Mesenchymal stem cell (in vitro differentiated cells and primary cell): ENCODE results near the gene ADAMTS20.

Experiments
- DNase-seq: peaks from one replicate; pipeline ENCODE4 v3.0.0-alpha.2; 2013
- H2AFZ ChIP-seq: one replicate; pipeline ENCODE4 v1.6.1; 2013; ENCODE audit warnings: low read depth, mild to moderate bottlenecking, control low read depth, inconsistent platforms, low read length, moderate library complexity
- H2AK5ac ChIP-seq: 2 replicates; pipeline ENCODE4 v1.6.1; 2013; ENCODE audit warnings: low read length, moderate library complexity, mild to moderate bottlenecking, inconsistent platforms; ENCODE audit not compliant: severe bottlenecking
- H2BK120ac ChIP-seq: one replicate; pipeline ENCODE4 v1.6.1; 2013; ENCODE audit warnings: low read depth, mild to moderate bottlenecking, inconsistent platforms, low read length, moderate library complexity
- H2BK12ac ChIP-seq, 2 experiments: one replicate each; pipeline ENCODE4 v1.6.1; 2013; ENCODE audit warnings: inconsistent platforms in 2 of 2, low read length in 2 of 2, mild to moderate bottlenecking in 2 of 2, moderate library complexity in 2 of 2, control low read depth in 1 of 2
- H2BK15ac ChIP-seq: one replicate; pipeline ENCODE4 v1.6.1; 2013; ENCODE audit warnings: mild to moderate bottlenecking, low read depth, inconsistent platforms; ENCODE audit not compliant: poor library complexity, severe bottlenecking
- H2BK5ac ChIP-seq: 2 replicates; pipeline ENCODE4 v1.6.1; 2013; ENCODE audit warnings: low read depth, mild to moderate bottlenecking, low read length, control low read depth, inconsistent platforms; ENCODE audit not compliant: poor library complexity, severe bottlenecking
- H3K14ac ChIP-seq, 2 experiments: one replicate each; pipeline ENCODE4 v1.6.1; 2013; ENCODE audit warnings: inconsistent platforms in 2 of 2, low read length in 2 of 2, control low read depth in 1 of 2, mild to moderate bottlenecking in 1 of 2, moderate library complexity in 1 of 2
- H3K18ac ChIP-seq, 2 experiments: one replicate each; pipeline ENCODE4 v1.6.1; 2013; ENCODE audit warnings: inconsistent platforms in 2 of 2, low read length in 2 of 2, control low read depth in 1 of 2, low read depth in 1 of 2, mild to moderate bottlenecking in 1 of 2
- H3K23ac ChIP-seq, 2 experiments: one replicate each; pipeline ENCODE4 v1.6.1; 2013; ENCODE audit warnings: inconsistent platforms in 2 of 2, low read length in 2 of 2, mild to moderate bottlenecking in 2 of 2, moderate library complexity in 2 of 2, control low read depth in 1 of 2
- H3K27ac ChIP-seq: 2 replicates; pipeline ENCODE4 v1.5.1; 2013; ENCODE audit warnings: mild to moderate bottlenecking, moderate library complexity, low read length, control low read depth, inconsistent platforms; ENCODE audit not compliant: poor library complexity, severe bottlenecking
- H3K27me3 ChIP-seq, 2 experiments: 2 replicates each; pipeline versions ENCODE4 v1.6.1 to v1.7.0; 2013; ENCODE audit warnings: low read length in 2 of 2, mild to moderate bottlenecking in 2 of 2, moderate library complexity in 2 of 2, control low read depth in 1 of 2, inconsistent platforms in 1 of 2; ENCODE audit not compliant: control insufficient read depth in 1 of 2, insufficient read depth in 1 of 2
- H3K36me3 ChIP-seq, 2 experiments: 2 replicates each; pipeline versions ENCODE4 v1.6.1 to v1.7.0; 2013; ENCODE audit warnings: low read length in 2 of 2, control low read depth in 1 of 2, inconsistent platforms in 1 of 2, low read depth in 1 of 2, mild to moderate bottlenecking in 1 of 2; ENCODE audit not compliant: insufficient read depth in 2 of 2, control insufficient read depth in 1 of 2
- H3K4ac ChIP-seq, 2 experiments: one replicate each; pipeline ENCODE4 v1.6.1; 2013; ENCODE audit warnings: inconsistent platforms in 2 of 2, low read length in 2 of 2, mild to moderate bottlenecking in 2 of 2, moderate library complexity in 2 of 2, control low read depth in 1 of 2, low read depth in 1 of 2
- H3K4me1 ChIP-seq: 2 replicates; pipeline ENCODE4 v1.6.1; 2013; ENCODE audit warnings: low read depth, low read length, control low read depth; ENCODE audit not compliant: control insufficient read depth, insufficient read depth
- H3K4me2 ChIP-seq: 2 replicates; pipeline ENCODE4 v1.6.1; 2013; ENCODE audit warnings: low read length, mild to moderate bottlenecking, inconsistent platforms; ENCODE audit not compliant: poor library complexity, severe bottlenecking
- H3K4me3 ChIP-seq, 2 experiments: 2 replicates each; pipeline versions ENCODE4 v1.5.1 to v1.7.0; 2013; ENCODE audit warnings: low read length in 2 of 2, mild to moderate bottlenecking in 2 of 2, control low read depth in 1 of 2, low read depth in 1 of 2; ENCODE audit not compliant: insufficient read depth in 1 of 2
- H3K79me1 ChIP-seq: replicated peaks from 2 replicates; pipeline ENCODE4 v1.6.1; 2013; ENCODE audit warnings: mild to moderate bottlenecking, control low read depth, low read length, inconsistent platforms; ENCODE audit not compliant: poor library complexity, severe bottlenecking
- H3K9ac ChIP-seq: 2 replicates; pipeline ENCODE4 v1.7.0; 2013; ENCODE audit warnings: mild to moderate bottlenecking, low read length, moderate library complexity
- H3K9me3 ChIP-seq: 2 replicates; pipeline ENCODE4 v1.7.0; 2013; ENCODE audit warnings: mild to moderate bottlenecking, low read length; ENCODE audit not compliant: control insufficient read depth
- H4K8ac ChIP-seq: one replicate; pipeline ENCODE4 v1.6.1; 2013; ENCODE audit warnings: inconsistent platforms, mild to moderate bottlenecking, low read length, moderate library complexity
- H4K91ac ChIP-seq: one replicate; pipeline ENCODE4 v1.6.1; 2013; ENCODE audit warnings: mild to moderate bottlenecking, low read length, inconsistent platforms
- WGBS: methylation state at CpG from one replicate; pipeline ENCODE4 v1.1.7; 2013; ENCODE audit warnings: mixed read lengths; 5-methylcytosine and 5-hydroxymethylcytosine counted together

The ADAMTS20 gene

DNA sequence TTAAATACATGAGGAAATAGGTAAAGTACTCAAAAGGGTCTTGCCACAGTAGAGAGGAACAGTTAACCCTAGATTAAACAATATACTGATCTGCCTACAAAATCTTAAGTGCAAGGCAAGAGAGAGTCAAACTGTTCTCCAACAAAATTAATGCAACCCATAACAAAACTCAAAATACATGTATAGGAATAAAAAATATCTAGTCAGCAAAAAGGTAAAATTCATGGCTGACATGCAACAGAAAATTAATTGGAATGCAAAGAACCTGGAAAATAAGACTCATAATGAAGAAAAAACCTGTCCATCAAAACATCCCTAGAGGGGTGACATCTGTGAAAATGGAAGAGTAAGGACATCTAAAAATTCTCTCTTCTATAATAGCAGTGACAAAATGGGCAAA, 173.6 kb downstream of the ADAMTS20 start:
- H3K14ac ChIP-seq = no peak overlapping the region
- no peak overlapping the region for H3K18ac ChIP-seq
- H4K8ac ChIP-seq = no peak overlapping the region
- no peak overlapping the region for H3K9ac ChIP-seq
- no peaks in the 10 kb centered on the region for H3K27me3 ChIP-seq
- no peak overlapping the region for H3K27ac ChIP-seq
- H3K9me3 ChIP-seq = peaks cover 45% of the 10 kb centered on the region
- no peak overlapping the region for H2BK5ac ChIP-seq
- H2AK5ac ChIP-seq = no peak overlapping the region
- H3K4me3 ChIP-seq = no peak overlapping the region
- H4K91ac ChIP-seq = no peak overlapping the region
- no peak overlapping the region for H3K23ac ChIP-seq
- H3K79me1 ChIP-seq = no peaks in the 10 kb centered on the region
- no peak overlapping the region for H3K4me2 ChIP-seq
- H2BK12ac ChIP-seq = no peak overlapping the region
- H2BK15ac ChIP-seq = no peak overlapping the region
- no peak overlapping the region for H2BK120ac ChIP-seq
- no peak overlapping the region for H2AFZ ChIP-seq
- no peaks in the 10 kb centered on the region for H3K36me3 ChIP-seq
- DNase-seq = no peak
- H3K4ac ChIP-seq = no peak overlapping the region
- H3K4me1 ChIP-seq = no peaks in the 10 kb centered on the region

DNA sequence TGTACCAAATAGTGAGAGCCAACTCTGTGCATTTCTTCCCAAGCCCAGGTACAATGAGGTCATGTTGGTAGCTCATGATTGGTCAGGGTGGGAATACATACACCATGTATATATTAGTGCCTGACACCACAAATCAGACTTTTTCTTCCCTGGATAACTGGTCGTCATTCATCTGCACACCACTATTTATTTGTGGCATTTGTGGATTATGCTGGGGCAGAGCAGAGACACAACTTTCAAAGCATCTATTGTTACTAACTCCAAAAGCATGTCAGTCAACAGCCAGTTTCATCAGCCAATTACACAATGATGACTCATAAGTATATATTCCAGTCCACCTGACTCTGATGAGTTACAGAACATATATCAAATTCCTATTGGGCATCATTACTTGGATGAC, 181.7 kb downstream of the ADAMTS20 start:
- 20% methylated on average over 1 of the region's 1 CpG for WGBS
- no peaks in the 10 kb centered on the region for H3K36me3 ChIP-seq

GRCh38 chr12:43362910-43363694, 188.9 kb downstream of the ADAMTS20 start:
- no peak overlapping the region for H3K4me2 ChIP-seq
- H2AFZ ChIP-seq = no peak overlapping the region
- no peaks in the 10 kb centered on the region for H3K4me1 ChIP-seq
- DNase-seq = no peak
- H3K18ac ChIP-seq = no peak overlapping the region
- no peak overlapping the region for H2AK5ac ChIP-seq
- no peaks in the 10 kb centered on the region for H3K9me3 ChIP-seq
- no peaks in the 10 kb centered on the region for H3K27me3 ChIP-seq
- no peak overlapping the region for H3K4ac ChIP-seq
- no peak overlapping the region for H4K91ac ChIP-seq
- H3K4me3 ChIP-seq = no peak overlapping the region
- H2BK120ac ChIP-seq = no peak overlapping the region
- H3K79me1 ChIP-seq = no peaks in the 10 kb centered on the region
- H2BK12ac ChIP-seq = no peak overlapping the region
- no peak overlapping the region for H3K23ac ChIP-seq
- no peaks in the 10 kb centered on the region for H3K36me3 ChIP-seq
- no peak overlapping the region for H2BK15ac ChIP-seq
- H3K14ac ChIP-seq = peak overlapping the region in 1 of 2 experiments; percentile 44
- H2BK5ac ChIP-seq = no peak overlapping the region
- H4K8ac ChIP-seq = no peak overlapping the region
- no peak overlapping the region for H3K9ac ChIP-seq
- WGBS = 100% methylated on average over 1 of the region's 2 CpGs
- no peak overlapping the region for H3K27ac ChIP-seq

More for the DNA sequence above, 181.7 kb downstream of the ADAMTS20 start:
- H3K4me3 ChIP-seq = no peak overlapping the region
- no peaks in the 10 kb centered on the region for H3K4me1 ChIP-seq
- no peak overlapping the region for H3K9ac ChIP-seq
- H3K79me1 ChIP-seq = no peaks in the 10 kb centered on the region
- DNase-seq = peak; percentile 43
- H4K8ac ChIP-seq = no peak overlapping the region
- no peak overlapping the region for H2BK5ac ChIP-seq
- no peak overlapping the region for H4K91ac ChIP-seq
- H3K9me3 ChIP-seq = no peaks in the 10 kb centered on the region
- H3K18ac ChIP-seq = no peak overlapping the region
- no peak overlapping the region for H3K14ac ChIP-seq
- H2BK120ac ChIP-seq = no peak overlapping the region
- H3K4me2 ChIP-seq = no peak overlapping the region
- H2BK12ac ChIP-seq = no peak overlapping the region
- H3K27me3 ChIP-seq = no peaks in the 10 kb centered on the region
- no peak overlapping the region for H3K23ac ChIP-seq
- H3K4ac ChIP-seq = no peak overlapping the region
- no peak overlapping the region for H2BK15ac ChIP-seq
- H2AK5ac ChIP-seq = no peak overlapping the region
- H3K27ac ChIP-seq = no peak overlapping the region
- no peak overlapping the region for H2AFZ ChIP-seq

DNA sequence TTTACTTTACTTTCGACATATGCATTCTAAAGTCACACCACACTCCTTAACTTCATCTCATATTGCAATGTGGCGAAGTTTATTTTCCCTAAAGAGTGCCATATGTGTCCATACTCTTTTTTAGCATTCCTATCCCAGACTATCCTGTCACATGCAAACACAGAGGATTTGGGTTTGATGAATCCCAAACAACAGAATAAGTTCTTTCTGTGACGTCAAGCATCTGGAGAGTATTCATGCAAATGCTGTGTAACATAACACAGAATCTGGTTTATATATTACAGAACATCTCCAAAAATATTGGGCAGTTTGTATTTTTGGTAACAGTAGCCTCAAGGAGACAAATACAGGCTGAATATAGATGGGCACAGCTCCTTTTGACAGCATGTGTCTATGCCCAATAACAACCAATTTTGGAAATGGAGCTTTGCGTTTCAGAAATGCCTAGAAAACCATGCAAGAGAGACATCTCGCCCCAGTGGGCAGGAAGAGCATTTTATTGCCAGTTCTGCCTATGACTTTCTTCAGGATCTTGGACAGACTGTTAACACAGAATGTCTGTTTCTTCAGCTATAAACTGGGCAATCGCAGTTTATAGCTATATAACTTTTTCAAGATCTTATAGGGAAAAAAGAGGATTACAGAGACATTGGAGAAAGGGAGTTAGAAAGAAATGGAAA, 190.8 kb downstream of the ADAMTS20 start:
- Histone ChIP-seq H3K9me3 (no peaks in the 10 kb centered on the region), H3K4me1 (no peaks in the 10 kb centered on the region), H2AFZ (no peak overlapping the region), H4K8ac (no peak overlapping the region), H3K4me2 (no peak overlapping the region), H3K4ac (no peak overlapping the region), H3K36me3 (no peaks in the 10 kb centered on the region), H2AK5ac (no peak overlapping the region), H3K23ac (no peak overlapping the region), H2BK12ac (no peak overlapping the region), H3K27ac (no peak overlapping the region), H3K9ac (no peak overlapping the region), H2BK15ac (no peak overlapping the region), H3K14ac (no peak overlapping the region), H3K79me1 (no peaks in the 10 kb centered on the region), H4K91ac (no peak overlapping the region), H3K18ac (no peak overlapping the region), H3K4me3 (no peak overlapping the region), H2BK120ac (no peak overlapping the region), H3K27me3 (no peaks in the 10 kb centered on the region), H2BK5ac (no peak overlapping the region)
- 84% methylated on average over 4 of the region's 6 CpGs for whole genome bisulfite sequencing
- DNase-seq = no peak
